Measurements from ENCODE around the gene PKD1.
A peak's percentile ranks its signal among the peaks of the same experiment; 100 is the strongest.

PKD1 gene

GRCh38 chr16:2064368-2064945, 71.2 kb downstream of the PKD1 start:
- no peak for DNase-seq (ENCODE audit: low read depth)
- H3K4me3 ChIP-seq (ENCODE audit: low read length), result no peak overlapping the region
- no peak for TF ChIP-seq CTCF (conservative IDR thresholded peaks at IDR 0.05; ENCODE audit: low read depth, low read length)

DNA sequence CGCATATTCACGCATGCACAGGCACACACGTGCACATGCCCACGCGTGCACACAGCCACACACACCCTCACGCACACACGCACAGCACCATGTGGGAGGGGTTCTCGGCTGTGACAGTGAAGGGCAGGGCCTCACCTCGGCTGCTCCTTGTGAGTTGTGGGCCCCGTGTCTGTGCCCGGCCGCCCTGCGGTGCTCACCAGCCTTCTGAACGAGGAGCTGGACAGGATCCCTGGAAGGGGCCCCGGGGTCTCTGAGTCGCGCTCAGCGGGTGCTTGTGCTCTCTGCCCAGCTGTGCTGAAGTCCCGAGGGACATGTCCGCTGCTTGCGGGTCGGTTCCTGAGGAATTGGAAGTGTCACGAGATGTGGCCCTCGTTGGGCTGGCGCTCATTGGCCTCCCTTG, 71.8 kb downstream of the PKD1 start:
- H3K4me3 ChIP-seq (ENCODE audit: low read length), result no peak overlapping the region
- no peak for TF ChIP-seq CTCF (conservative IDR thresholded peaks at IDR 0.05; ENCODE audit: low read depth, low read length)
- DNase-seq (ENCODE audit: low read depth), result no peak

DNA sequence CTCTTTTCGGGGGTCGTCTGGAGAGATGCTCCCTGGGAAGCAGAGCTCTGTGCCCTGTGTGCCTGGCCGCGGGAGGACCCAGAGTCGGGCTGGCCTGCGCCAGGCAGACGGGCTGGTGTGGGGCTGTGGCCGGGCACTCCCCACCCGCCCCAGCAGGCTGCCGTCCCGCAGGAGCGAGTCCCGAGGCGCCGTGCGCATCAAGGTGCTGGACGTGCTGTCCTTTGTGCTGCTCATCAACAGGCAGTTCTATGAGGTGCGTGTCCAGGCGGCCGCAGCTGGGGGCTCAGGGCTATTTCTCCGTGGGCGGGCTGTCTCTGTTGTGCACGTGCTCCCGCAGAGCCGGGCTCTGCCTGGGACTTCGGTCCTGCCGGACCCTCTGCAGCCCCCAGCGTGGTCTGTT, 72.9 kb downstream of the PKD1 start:
- no peak overlapping the region for H3K4me3 ChIP-seq (ENCODE audit: low read length)
- no peak for TF ChIP-seq CTCF (conservative IDR thresholded peaks at IDR 0.05; ENCODE audit: low read depth, low read length)
- DNase-seq (ENCODE audit: low read depth), result no peak

DNA sequence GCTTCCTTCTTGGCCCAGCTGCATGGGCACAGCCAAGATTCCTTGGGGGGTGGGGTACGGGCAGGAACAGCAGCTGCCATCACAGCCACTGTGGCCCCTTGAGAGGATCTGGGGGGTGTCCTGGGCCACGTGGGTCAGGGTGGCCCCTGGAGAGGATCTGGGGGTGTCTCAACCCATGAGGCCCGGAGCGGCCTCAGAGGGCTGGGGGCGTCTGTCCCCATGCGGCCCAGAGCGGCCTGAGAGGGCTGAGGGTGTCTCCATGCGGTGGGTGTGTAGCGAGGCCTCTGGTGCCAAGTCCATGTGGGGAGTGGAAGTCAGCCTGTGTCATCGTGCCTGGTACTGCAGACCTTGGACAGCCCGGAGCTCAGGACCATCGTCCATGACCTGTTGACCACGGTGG, 74.2 kb downstream of the PKD1 start:
- H3K4me3 ChIP-seq (ENCODE audit: low read length), result no peak overlapping the region
- no peak for TF ChIP-seq CTCF (conservative IDR thresholded peaks at IDR 0.05; ENCODE audit: low read depth, low read length)
- no peak for DNase-seq (ENCODE audit: low read depth)

DNA sequence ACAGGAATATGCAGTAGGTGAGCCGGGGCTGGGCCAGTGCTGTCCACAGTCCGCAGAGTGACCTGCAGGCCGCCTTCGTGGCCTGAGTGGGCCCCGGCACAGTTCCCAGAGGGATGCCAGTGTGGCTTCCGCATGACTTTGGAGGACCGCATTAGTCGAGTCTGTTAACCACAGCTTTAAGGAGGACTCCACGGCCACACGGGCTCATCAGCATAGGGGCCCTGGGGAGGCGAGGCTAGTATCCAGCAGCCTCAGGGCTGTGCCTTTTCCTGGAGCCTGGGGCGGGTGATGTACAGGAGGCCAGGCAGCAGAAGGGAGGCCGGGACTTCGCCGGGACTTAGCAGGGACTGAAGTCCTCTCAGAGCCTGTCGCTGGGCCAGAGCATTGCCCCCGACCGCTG, 74.7 kb downstream of the PKD1 start:
- DNase-seq (ENCODE audit: low read depth), result no peak
- no peak for TF ChIP-seq CTCF (conservative IDR thresholded peaks at IDR 0.05; ENCODE audit: low read depth, low read length)
- H3K4me3 ChIP-seq (ENCODE audit: low read length), result no peak overlapping the region

DNA sequence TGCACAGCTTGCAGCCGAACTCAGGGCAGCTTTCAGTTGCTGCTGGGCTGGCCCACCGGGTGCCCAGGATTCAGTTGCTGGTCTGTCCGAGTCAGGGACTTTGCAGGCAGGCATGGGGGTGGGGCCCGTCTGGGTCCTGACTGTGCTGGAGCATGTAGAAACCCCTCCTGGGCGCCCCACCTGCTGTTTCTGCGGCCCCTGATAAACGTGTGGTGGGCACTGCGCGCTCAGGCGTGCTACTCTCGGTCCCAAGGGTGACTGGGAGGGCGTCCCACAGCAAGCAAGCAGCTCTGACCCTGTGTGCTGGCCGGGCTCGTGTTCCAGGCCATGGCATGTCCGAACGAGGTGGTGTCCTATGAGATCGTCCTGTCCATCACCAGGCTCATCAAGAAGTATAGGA, 75.4 kb downstream of the PKD1 start:
- no peak overlapping the region for H3K4me3 ChIP-seq (ENCODE audit: low read length)
- TF ChIP-seq CTCF (conservative IDR thresholded peaks at IDR 0.05; ENCODE audit: low read depth, low read length), result no peak
- DNase-seq (ENCODE audit: low read depth), result no peak

- DNase-seq (ENCODE audit: low read depth), result peak; percentile 59
- H3K4me3 ChIP-seq (ENCODE audit: low read length), result no peak overlapping the region
- TF ChIP-seq CTCF (conservative IDR thresholded peaks at IDR 0.05; ENCODE audit: low read depth, low read length), result no peak
Measured at GRCh38 chr16:2058872-2059271, 76.8 kb downstream of the PKD1 start.
